Activated CD8-positive, alpha-beta memory T cell treated with anti-CD3 and anti-CD28 coated beads, Interleukin-2, amount 10 ng/mL, durations not matched to agents 7 days and 5 days (primary cell): ENCODE measurements around the gene KAZN. TPM values are rescaled to one million over a fixed set of nuclear protein-coding genes. Genes with fewer than 3 reads are reported as not detected.

Experiments
- ATAC-seq: fragments of 150-1000 bp; cut with Tn5 transposase; one replicate; pipeline ENCODE4 v1.10.0; 2021; ENCODE audit warnings: moderate library complexity
- CTCF ChIA-PET: fragments of 350-600 bp; sonication (Branson Sonifier 250); formaldehyde crosslinking; loops from one replicate; lab custom pipeline; 2021; ENCODE audit warnings: antibody characterized with exemption; lab: Charles Lee
- DNase-seq: peaks from one replicate; pipeline ENCODE4 v3.0.0-alpha.2; 2020
- H3K27ac Mint-ChIP-seq: one replicate; pipeline ENCODE4 v1.8.0; 2021; ENCODE audit warnings: mild to moderate bottlenecking, mixed read lengths
- H3K27me3 Mint-ChIP-seq: one replicate; pipeline ENCODE4 v1.8.0; 2021; ENCODE audit warnings: mixed read lengths
- H3K36me3 Mint-ChIP-seq: one replicate; pipeline ENCODE4 v1.8.0; 2021; ENCODE audit warnings: mild to moderate bottlenecking, mixed read lengths
- H3K4me1 Mint-ChIP-seq: one replicate; pipeline ENCODE4 v1.8.0; 2021; ENCODE audit warnings: mixed read lengths
- H3K4me3 Mint-ChIP-seq: one replicate; pipeline ENCODE4 v1.8.0; 2021; ENCODE audit warnings: mild to moderate bottlenecking, moderate library complexity, mixed read lengths
- H3K9me3 Mint-ChIP-seq: one replicate; pipeline ENCODE4 v1.8.0; 2022; ENCODE audit warnings: low read depth, mixed read lengths
- total RNA-seq, 2 experiments: library from RNA; stranded (reverse); gene quantifications; one replicate each; pipeline ENCODE4 v1.2.3, GENCODE V29; 2021

KAZN gene
- total RNA-seq, 2 experiments from 2014 or later = 0.12 to 0.15 TPM

DNA sequence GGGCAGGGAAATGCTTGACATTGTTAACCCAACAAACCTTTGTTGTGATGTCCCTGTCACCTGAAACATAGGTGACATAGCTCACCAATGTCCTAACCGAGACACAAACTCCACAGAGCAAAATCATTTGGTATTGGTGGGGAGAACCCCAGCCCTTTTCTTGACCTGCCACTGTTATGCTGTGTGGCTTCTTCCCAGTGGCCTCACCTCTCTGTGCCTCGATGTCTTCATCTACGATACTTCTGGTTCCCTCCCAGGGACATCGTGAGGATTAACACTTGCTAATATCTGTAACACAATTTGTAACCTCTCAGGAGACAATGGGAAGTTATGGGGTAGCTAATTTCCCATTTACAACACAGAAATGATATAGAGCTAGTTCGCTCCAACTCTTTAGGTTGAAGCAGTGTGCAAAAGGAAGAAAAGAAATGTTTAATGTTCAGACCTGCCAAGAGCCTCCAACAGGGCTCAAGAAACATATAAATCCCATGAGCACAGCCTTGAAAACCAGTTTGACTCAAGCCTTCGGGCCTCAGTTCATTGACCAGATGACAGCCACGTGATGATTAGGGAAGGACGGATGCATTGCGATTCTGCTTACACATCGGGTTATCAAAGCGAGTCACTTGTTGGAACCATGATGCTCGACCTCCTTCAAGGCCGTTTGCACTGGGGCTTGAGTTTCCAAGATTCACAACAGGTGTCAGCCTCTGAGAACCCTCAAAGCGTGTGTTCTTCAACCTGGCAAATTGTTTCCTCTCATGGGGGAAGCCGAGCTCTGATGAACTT is 517.3 kb downstream of the KAZN start:
- ATAC-seq = no peak
- CTCF ChIA-PET = interaction anchor here (3.4 kb wide), 1 partner anchor 13 kb away, joined by 13 read pairs; no protein-coding TSS in a partner anchor
- no peak for DNase-seq
- Mint-ChIP-seq H3K27ac (no peak overlapping the region), H3K9me3 (no peaks in the 10 kb centered on the region), H3K36me3 (no peaks in the 10 kb centered on the region), H3K4me1 (peaks cover 15% of the 10 kb centered on the region), H3K4me3 (no peak overlapping the region), H3K27me3 (peaks cover 22% of the 10 kb centered on the region)

DNA sequence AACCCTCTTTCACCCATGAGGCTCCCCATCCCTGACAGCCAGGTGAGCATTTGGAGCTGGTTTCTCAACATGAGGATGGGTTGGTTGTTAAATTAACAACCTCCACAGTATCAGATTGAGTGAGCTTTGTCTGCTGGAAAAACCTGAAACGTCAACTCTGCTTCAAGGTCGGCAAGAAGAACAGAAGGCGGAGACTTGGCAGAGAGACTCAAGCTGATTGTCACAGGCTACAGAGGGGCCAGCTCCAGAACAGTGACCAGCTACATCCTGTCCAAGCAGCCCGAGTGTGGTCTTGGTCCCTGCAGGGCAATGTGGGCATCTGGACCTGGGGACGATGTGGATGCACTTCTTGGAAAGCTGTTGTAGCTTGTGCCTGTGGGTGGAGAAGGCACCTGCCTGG is 518.5 kb downstream of the KAZN start:
- CTCF ChIA-PET = interaction anchor here (3.4 kb wide), 1 partner anchor 12 kb away, joined by 13 read pairs; no protein-coding TSS in a partner anchor
- ATAC-seq = no peak
- DNase-seq = no peak
- Mint-ChIP-seq H3K27me3 (peaks cover 26% of the 10 kb centered on the region), H3K27ac (no peak overlapping the region), H3K36me3 (no peaks in the 10 kb centered on the region), H3K4me1 (peaks cover 10% of the 10 kb centered on the region), H3K4me3 (no peak overlapping the region), H3K9me3 (no peaks in the 10 kb centered on the region)

DNA sequence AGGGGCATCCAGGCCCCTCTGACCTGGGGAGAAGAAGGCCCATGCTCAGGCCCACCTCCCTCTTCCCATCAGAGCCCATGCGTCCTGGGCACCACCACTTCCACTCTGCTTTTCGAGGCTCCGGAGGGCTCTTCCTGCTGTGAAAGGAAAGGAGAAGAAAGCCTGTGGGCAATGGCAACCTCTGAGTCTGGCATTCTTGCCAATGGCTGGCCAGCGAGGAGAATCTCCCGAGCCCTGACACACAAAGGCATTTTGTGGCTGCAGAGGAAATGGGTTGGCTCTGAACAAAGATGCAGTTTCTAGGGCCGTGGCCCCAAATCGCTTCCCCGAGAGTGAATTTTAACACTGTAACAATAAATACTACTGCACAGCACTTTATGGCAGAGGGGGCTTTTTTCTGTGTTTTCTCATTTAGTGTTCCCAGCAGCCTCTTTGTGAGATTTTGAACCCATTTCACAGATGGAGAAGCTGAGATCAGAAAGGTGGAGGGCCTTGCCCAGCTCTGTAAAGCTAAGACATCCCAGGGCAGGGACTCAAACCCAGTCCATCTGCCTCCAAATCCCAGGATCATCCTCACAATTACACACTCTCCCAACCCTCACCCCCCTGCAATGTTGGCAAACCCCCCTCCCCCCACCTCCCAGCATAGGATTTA is 519.3 kb downstream of the KAZN start:
- H3K36me3 Mint-ChIP-seq = no peaks in the 10 kb centered on the region
- CTCF ChIA-PET = interaction anchor here (3.4 kb wide), 1 partner anchor 11 kb away, joined by 13 read pairs; no protein-coding TSS in a partner anchor
- H3K4me3 Mint-ChIP-seq = no peak overlapping the region
- no peaks in the 10 kb centered on the region for H3K9me3 Mint-ChIP-seq
- DNase-seq = no peak
- no peak overlapping the region for H3K27ac Mint-ChIP-seq
- peaks cover 2% of the 10 kb centered on the region for H3K4me1 Mint-ChIP-seq
- H3K27me3 Mint-ChIP-seq = peaks cover 25% of the 10 kb centered on the region
- ATAC-seq = no peak

DNA sequence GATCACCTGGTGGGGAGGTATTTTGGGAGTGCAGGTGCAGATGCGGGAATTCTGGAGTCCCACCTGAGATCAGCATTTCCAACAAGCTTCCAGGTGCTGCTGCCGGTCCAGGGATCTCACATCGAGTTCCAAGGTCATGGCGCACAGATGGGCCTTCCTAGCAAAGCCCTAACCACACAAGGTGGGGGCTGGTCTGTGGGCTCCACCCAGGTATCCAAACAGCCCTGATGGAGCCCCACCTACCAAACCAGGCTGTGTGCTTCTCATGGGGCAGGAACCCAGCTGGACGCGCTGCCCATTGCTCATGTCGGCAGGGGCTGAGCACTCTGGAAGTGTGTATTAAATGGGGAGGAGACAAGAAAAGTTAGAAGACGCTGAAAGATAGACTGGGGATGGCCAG is 520.1 kb downstream of the KAZN start:
- no peak for DNase-seq
- Mint-ChIP-seq H3K27me3 (peaks cover 26% of the 10 kb centered on the region), H3K4me1 (no peaks in the 10 kb centered on the region), H3K36me3 (no peaks in the 10 kb centered on the region), H3K27ac (no peak overlapping the region), H3K4me3 (no peak overlapping the region), H3K9me3 (no peaks in the 10 kb centered on the region)
- no peak for ATAC-seq
- CTCF ChIA-PET = interaction anchor here (0.8 to 1.4 kb wide), 2 partner anchors 10 to 154 kb away, joined by 3 to 6 read pairs; no protein-coding TSS in a partner anchor

DNA sequence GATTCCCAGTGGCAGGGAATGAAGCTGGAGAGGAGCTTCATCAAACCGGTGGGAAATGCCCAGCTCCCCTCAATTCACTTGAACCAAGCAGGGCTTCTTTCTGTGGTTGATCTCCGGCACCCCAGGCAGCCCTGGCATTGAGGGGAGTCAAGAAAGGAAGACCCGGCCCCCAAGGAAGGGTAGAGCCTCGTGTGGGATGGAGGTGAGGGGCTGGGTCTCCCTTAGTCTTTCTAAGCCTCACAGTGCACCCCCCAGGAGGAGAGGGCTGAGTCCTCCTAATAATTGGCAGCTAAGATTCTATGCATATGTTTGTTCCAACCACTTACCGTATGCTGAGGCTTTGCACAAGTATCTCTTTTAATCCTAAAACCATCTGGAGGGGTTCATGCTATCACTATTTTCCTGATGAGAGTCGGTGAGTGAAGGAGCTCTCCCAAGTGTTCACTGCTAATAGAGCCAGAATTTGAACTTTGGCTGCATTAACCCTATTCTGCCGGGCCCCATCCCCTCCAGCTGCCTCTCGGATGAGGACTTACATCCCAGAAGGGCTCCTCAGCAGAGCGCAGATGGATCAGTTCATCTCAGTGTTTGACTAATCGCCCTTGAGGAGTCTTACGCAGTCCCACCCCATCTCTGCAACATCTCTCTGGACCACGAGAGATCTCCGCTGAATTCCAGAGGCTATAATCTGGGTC is 521.9 kb downstream of the KAZN start:
- Mint-ChIP-seq H3K4me3 (no peak overlapping the region), H3K36me3 (no peaks in the 10 kb centered on the region), H3K4me1 (no peaks in the 10 kb centered on the region), H3K27ac (no peak overlapping the region), H3K9me3 (no peaks in the 10 kb centered on the region), H3K27me3 (peaks cover 23% of the 10 kb centered on the region)
- no peak for DNase-seq
- CTCF ChIA-PET = no interaction called here
- ATAC-seq = no peak

DNA sequence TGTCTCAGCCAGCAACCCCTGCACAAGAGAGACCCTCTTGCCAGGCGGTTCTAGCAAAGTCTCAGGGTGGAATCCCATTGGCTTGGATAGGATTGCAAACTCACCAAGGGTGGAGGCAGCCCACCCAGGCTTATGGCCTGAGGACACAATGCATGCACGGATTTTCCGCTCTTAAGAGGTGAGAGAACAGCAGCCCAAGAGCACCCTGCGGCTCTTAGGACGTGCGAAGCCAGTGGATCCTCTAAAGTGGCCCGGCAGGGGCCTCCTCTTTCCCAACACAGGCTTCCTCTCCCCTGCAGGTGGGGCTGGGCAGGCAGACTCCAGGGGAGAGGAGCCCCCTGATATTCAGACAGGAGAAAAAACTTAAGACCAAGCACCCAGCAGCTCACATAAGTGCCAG is 523.8 kb downstream of the KAZN start:
- H3K27me3 Mint-ChIP-seq = peaks cover 20% of the 10 kb centered on the region
- H3K36me3 Mint-ChIP-seq = no peaks in the 10 kb centered on the region
- no peaks in the 10 kb centered on the region for H3K9me3 Mint-ChIP-seq
- H3K4me3 Mint-ChIP-seq = no peak overlapping the region
- CTCF ChIA-PET = no interaction called here
- ATAC-seq (no peak), DNase-seq (no peak)
- H3K4me1 Mint-ChIP-seq = no peaks in the 10 kb centered on the region
- H3K27ac Mint-ChIP-seq = no peak overlapping the region

DNA sequence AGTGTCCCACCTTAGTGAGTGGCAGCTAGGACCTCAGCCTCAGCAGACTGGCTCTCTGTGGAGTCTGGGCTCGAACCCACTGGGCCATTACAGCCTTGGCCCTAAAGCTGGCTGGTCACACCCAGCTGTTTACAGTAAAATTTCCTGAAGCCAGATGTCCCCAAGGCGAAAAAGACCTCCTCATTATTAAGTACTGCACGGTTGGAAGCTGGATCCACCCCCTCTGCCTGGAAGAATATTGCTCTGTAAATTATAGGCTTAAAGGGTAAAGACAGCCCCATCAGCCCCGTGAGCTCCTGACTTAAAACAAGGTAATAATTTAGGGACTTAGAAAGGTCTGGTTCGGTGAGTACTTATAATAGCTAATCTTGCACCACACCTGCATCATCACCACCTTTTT is 524.8 kb downstream of the KAZN start:
- Mint-ChIP-seq H3K4me3 (no peak overlapping the region), H3K27ac (no peak overlapping the region), H3K9me3 (no peaks in the 10 kb centered on the region), H3K27me3 (peaks cover 19% of the 10 kb centered on the region), H3K4me1 (no peaks in the 10 kb centered on the region), H3K36me3 (no peaks in the 10 kb centered on the region)
- CTCF ChIA-PET = interaction anchor here (0.8 kb wide), 1 partner anchor 181 kb away, joined by 3 read pairs; no protein-coding TSS in a partner anchor
- DNase-seq (no peak), ATAC-seq (no peak)

DNA sequence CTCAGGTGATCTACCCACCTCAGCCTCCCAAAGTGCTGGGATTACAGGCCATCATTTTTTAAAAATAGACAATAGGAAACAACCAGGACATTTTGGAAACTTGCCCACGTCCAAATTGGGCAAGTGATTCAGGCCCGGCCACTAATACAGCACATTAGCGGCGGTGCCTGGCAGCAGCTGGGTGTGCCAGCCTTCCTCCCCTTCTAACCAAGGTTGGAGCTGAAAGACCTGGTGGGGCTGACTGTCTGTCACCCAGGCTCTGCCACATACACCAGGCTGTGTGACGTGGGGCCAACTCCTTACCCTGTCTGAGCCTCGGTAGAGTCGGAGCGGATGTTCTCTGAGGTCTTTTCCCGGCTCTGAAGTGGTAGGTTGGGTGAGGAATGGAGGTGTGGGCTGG is 525.4 kb downstream of the KAZN start:
- no peak for ATAC-seq
- no peak for DNase-seq

DNA sequence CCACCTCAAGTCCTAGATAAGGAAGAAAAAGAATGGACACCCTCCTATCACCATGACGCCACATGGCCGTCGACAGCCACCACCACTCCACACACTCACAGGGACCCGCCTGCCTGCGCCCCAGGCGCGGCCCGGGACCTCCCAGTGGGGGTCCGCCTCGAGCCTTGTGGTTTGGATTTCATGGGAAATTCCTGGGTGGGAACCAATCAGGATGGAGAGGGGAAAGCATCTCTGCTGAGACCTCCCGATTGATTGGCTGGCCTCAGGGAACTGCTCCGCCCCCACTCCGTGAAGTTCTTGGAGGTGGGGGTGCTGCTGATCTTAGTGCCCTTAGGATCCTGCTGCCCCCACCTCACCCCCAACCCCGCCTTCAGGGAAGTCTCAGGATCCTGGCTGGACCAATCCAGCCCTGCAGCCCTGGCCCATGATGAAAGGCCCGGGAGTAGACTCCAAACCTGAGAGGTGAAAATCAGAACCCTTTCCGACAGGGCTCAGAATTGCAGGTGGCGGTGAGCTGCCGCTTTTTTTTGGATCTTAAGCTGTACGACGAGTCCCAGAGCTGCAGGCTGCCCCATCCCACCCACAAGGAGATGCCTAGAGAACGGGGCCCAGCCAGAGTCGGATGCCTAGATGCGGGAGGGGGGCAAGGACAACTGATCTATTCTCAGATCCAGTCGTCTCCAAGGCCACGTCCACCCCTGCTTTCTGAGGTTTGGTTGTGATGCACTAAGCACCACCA is 526.0 kb downstream of the KAZN start:
- Mint-ChIP-seq H3K4me3 (no peak overlapping the region), H3K36me3 (no peaks in the 10 kb centered on the region), H3K27ac (no peak overlapping the region), H3K4me1 (no peaks in the 10 kb centered on the region), H3K27me3 (peaks cover 13% of the 10 kb centered on the region), H3K9me3 (no peaks in the 10 kb centered on the region)
- CTCF ChIA-PET = interaction anchor here (1.6 kb wide), 1 partner anchor 148 kb away, joined by 5 read pairs; no protein-coding TSS in a partner anchor
- DNase-seq = no peak
- ATAC-seq = no peak

More for the DNA sequence above, 525.4 kb downstream of the KAZN start:
- Mint-ChIP-seq H3K9me3 (no peaks in the 10 kb centered on the region), H3K4me3 (no peak overlapping the region), H3K36me3 (no peaks in the 10 kb centered on the region), H3K27ac (no peak overlapping the region), H3K27me3 (peaks cover 13% of the 10 kb centered on the region), H3K4me1 (no peaks in the 10 kb centered on the region)
- CTCF ChIA-PET = no interaction called here

DNA sequence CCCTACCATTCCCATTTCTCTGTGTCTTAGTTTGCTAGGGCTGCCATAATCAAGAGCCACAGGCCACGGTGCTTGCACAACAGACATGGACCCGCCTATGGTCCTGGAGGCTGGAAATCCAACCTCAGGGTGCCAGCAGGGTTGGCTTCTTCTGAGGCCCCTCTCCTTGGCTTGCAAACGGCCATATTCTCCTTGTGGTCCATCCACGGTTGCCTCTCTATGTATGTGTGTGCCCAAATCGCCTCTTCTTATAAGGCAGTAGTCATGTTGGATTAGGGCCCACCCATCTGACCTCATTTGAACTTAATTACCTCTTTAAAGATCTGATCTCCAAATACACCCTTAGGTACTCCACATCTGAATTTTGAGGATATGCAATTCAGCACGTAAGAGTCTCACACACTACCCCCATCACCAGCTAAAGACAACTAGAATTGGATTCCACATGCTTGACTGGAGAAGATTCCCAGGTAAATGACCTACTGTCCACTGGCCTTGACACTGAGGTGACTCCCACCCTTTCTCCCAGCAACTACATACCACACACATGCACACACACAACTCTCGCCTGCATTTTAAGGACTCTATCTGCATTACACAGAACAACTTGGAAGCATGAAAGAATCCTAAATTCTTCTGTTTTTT is 526.7 kb downstream of the KAZN start:
- H3K36me3 Mint-ChIP-seq = no peaks in the 10 kb centered on the region
- CTCF ChIA-PET = interaction anchor here (1.6 kb wide), 1 partner anchor 147 kb away, joined by 5 read pairs; no protein-coding TSS in a partner anchor
- no peak overlapping the region for H3K27ac Mint-ChIP-seq
- no peaks in the 10 kb centered on the region for H3K4me1 Mint-ChIP-seq
- ATAC-seq = no peak
- H3K4me3 Mint-ChIP-seq = no peak overlapping the region
- H3K27me3 Mint-ChIP-seq = peaks cover 18% of the 10 kb centered on the region
- no peaks in the 10 kb centered on the region for H3K9me3 Mint-ChIP-seq
- no peak for DNase-seq

DNA sequence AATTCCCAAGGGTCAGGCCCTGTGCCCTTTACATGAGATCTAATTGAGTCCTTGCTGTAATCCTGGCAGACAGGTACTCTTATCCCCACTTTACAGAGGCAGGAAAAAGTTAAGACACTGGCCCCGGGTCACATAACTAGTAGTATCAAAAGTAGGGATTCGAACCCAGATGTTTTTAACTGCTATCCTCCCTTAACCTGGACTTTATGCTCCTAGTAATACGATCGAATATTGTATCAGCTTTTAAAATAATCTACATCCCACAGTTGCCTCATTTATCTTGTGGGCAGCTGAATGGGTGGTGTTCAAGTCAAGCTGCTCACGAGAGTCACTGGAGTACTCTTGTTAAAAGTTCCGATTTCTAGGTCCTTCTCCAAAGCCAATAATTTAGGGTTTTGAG is 529.6 kb downstream of the KAZN start:
- Mint-ChIP-seq H3K9me3 (no peaks in the 10 kb centered on the region), H3K27me3 (peaks cover 19% of the 10 kb centered on the region), H3K36me3 (no peaks in the 10 kb centered on the region), H3K27ac (no peak overlapping the region), H3K4me1 (no peaks in the 10 kb centered on the region), H3K4me3 (no peak overlapping the region)
- DNase-seq = no peak
- CTCF ChIA-PET = interaction anchor here (0.6 to 4.7 kb wide), 32 partner anchors 9 to 258 kb away, joined by 3 to 54 read pairs (median 5); partner anchors contain the start of gene TMEM51
- no peak for ATAC-seq

DNA sequence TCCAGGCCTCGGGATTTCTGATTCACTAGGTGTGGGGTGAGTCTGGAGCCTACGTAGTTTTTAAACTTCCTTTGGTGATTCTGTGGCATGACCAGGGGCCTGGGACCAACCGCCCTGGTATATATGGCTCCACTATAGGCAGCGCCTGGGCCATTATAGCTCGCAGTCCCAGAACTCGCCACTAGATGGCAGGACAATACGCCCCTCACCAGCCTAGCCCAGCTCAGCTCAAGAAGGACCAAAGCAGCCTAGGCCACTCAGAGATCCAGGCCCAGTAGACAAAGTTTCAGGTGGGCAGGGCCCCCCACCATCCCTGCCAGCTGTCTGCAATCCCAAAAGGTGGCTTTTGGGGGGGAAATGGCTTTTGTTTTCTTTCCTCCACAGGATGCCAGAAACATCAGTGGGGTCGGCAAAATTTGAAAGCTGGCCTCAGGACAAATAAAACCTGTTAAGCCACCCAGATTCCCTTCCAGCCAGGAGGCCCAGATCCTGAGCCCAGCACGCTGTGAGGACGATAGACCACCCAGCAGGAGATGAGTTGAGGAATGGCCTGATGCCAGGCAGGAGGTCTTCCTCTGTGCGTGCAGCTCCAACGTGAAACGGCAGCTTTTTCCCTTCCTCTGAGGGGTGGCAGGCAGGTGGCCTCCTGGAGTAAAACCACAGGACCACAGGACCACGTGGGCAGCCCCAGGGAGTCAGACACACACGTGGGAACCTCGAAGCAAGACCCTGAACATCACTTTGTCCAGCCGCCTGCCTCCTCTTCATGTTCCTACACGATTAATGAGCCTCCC is 530.2 kb downstream of the KAZN start:
- DNase-seq (peak; percentile 78), ATAC-seq (peak; percentile 93)
- Mint-ChIP-seq H3K27ac (no peak overlapping the region), H3K36me3 (no peaks in the 10 kb centered on the region), H3K27me3 (peaks cover 22% of the 10 kb centered on the region), H3K4me1 (no peaks in the 10 kb centered on the region), H3K9me3 (no peaks in the 10 kb centered on the region), H3K4me3 (no peak overlapping the region)
- CTCF ChIA-PET = interaction anchor here (0.6 to 4.7 kb wide), 36 partner anchors 9 to 303 kb away, joined by 3 to 54 read pairs (median 5); partner anchors contain the start of gene TMEM51
